Activated CD4-positive, alpha-beta T cell treated with anti-CD3 and anti-CD28 coated beads for 36 hours (primary cell): ENCODE measurements around the gene MCRIP1. TPM values are rescaled to one million over a fixed set of nuclear protein-coding genes. Genes with fewer than 3 reads are reported as not detected.

Experiments
- ATAC-seq: fragments of 200-7000 bp; cut with Tn5 transposase; one replicate; pipeline ENCODE4 v1.10.0; 2021; ENCODE audit warnings: mild to moderate bottlenecking, moderate library complexity
- CTCF ChIA-PET: fragments of 350-600 bp; sonication (Branson Sonifier 250); formaldehyde crosslinking; loops from one replicate; lab custom pipeline; 2021; ENCODE audit warnings: antibody characterized with exemption; lab: Charles Lee
- POLR2A ChIA-PET: fragments of 350-600 bp; sonication (Branson Sonifier 250); formaldehyde crosslinking; loops from one replicate; lab custom pipeline; 2021; ENCODE audit warnings: antibody characterized with exemption, inconsistent platforms; lab: Charles Lee
- DNase-seq: peaks from one replicate; pipeline ENCODE4 v3.0.0-alpha.2; 2020
- H3K27ac Mint-ChIP-seq: one replicate; pipeline ENCODE4 v1.8.0; 2021; ENCODE audit warnings: mixed read lengths
- H3K27me3 Mint-ChIP-seq: one replicate; pipeline ENCODE4 v1.8.0; 2021; ENCODE audit warnings: mixed read lengths
- H3K36me3 Mint-ChIP-seq: one replicate; pipeline ENCODE4 v1.8.0; 2021; ENCODE audit warnings: low read depth, mixed read lengths
- H3K4me1 Mint-ChIP-seq: one replicate; pipeline ENCODE4 v1.8.0; 2021; ENCODE audit warnings: mixed read lengths
- H3K4me3 Mint-ChIP-seq: one replicate; pipeline ENCODE4 v1.8.0; 2021; ENCODE audit warnings: mild to moderate bottlenecking, moderate library complexity, mixed read lengths
- H3K9me3 Mint-ChIP-seq: one replicate; pipeline ENCODE4 v1.8.0; 2021; ENCODE audit warnings: low read depth, mixed read lengths
- intact Hi-C, 2 experiments: fragments of 100-400 bp; cut with DNase I in 1 of 2; cut with micrococcal nuclease in 1 of 2; formaldehyde crosslinking; loops; one replicate each; pipeline versions ENCODE4 v1.14.2 to v1.15.1; 2022 to 2024; cut with DNase I, micrococcal nuclease
- total RNA-seq, 2 experiments: library from RNA; stranded (reverse); gene quantifications; one replicate each; pipeline ENCODE4 v1.2.3, GENCODE V29; 2021

The MCRIP1 gene
- total RNA-seq, 2 experiments from 2014 or later: 45.8 to 50.4 TPM

- Mint-ChIP-seq H3K27ac (peak overlapping the region; percentile 32), H3K27me3 (no peaks in the 10 kb centered on the region), H3K9me3 (no peaks in the 10 kb centered on the region), H3K4me3 (no peak overlapping the region), H3K36me3 (no peaks in the 10 kb centered on the region), H3K4me1 (peaks cover 2% of the 10 kb centered on the region)
- ChIA-PET POLR2A (no interaction called here), CTCF (no interaction called here)
- ATAC-seq (no peak), DNase-seq (no peak)
- intact Hi-C loops: no loop called here
Observed at GRCh38 chr17:81825841-81826466, 7.1 kb downstream of the MCRIP1 start.

GRCh38 chr17:81824595-81824994, 8.5 kb downstream of the MCRIP1 start:
- CTCF ChIA-PET: interaction anchor here (0.6 kb wide), 1 partner anchor 52 kb away, joined by 3 read pairs; no protein-coding TSS in a partner anchor
- H3K4me3 Mint-ChIP-seq: no peak overlapping the region

GRCh38 chr17:81823820-81824550, 9.1 kb downstream of the MCRIP1 start:
- ATAC-seq (no peak), DNase-seq (no peak)
- H3K36me3 Mint-ChIP-seq: no peaks in the 10 kb centered on the region
- no peak overlapping the region for H3K27ac Mint-ChIP-seq
- intact Hi-C loops: no loop called here
- no peaks in the 10 kb centered on the region for H3K27me3 Mint-ChIP-seq
- ChIA-PET POLR2A (no interaction called here), CTCF (interaction anchor here (0.6 kb wide), 1 partner anchor 53 kb away, joined by 3 read pairs; no protein-coding TSS in a partner anchor)
- H3K9me3 Mint-ChIP-seq: no peaks in the 10 kb centered on the region
- no peaks in the 10 kb centered on the region for H3K4me1 Mint-ChIP-seq
- H3K4me3 Mint-ChIP-seq: no peak overlapping the region

More at GRCh38 chr17:81824595-81824994, 8.5 kb downstream of the MCRIP1 start:
- Mint-ChIP-seq H3K27ac (no peak overlapping the region), H3K9me3 (no peaks in the 10 kb centered on the region), H3K4me1 (no peaks in the 10 kb centered on the region), H3K36me3 (no peaks in the 10 kb centered on the region), H3K27me3 (no peaks in the 10 kb centered on the region)
- DNase-seq: no peak
- POLR2A ChIA-PET: no interaction called here
- no peak for ATAC-seq
- intact Hi-C loops: no loop called here

- Mint-ChIP-seq H3K4me3 (no peak overlapping the region), H3K9me3 (no peaks in the 10 kb centered on the region), H3K4me1 (no peaks in the 10 kb centered on the region), H3K27ac (no peak overlapping the region), H3K36me3 (no peaks in the 10 kb centered on the region), H3K27me3 (no peaks in the 10 kb centered on the region)
- ChIA-PET POLR2A (no interaction called here), CTCF (no interaction called here)
- ATAC-seq: no peak
- DNase-seq: no peak
- intact Hi-C loops: no loop called here
Observed at GRCh38 chr17:81822996-81823819, 9.9 kb downstream of the MCRIP1 start.

- ATAC-seq: no peak
Observed at GRCh38 chr17:81822312-81822637, 10.8 kb downstream of the MCRIP1 start.

GRCh38 chr17:81821603-81822311, 11.3 kb downstream of the MCRIP1 start:
- CTCF ChIA-PET: no interaction called here
- Mint-ChIP-seq H3K9me3 (no peaks in the 10 kb centered on the region), H3K4me3 (no peak overlapping the region), H3K4me1 (no peaks in the 10 kb centered on the region), H3K27ac (no peak overlapping the region), H3K27me3 (peaks cover 4% of the 10 kb centered on the region), H3K36me3 (no peaks in the 10 kb centered on the region)
- ATAC-seq (peak; percentile 60), DNase-seq (peak; percentile 53)
- POLR2A ChIA-PET: no interaction called here
- intact Hi-C loops: no loop called here

More at GRCh38 chr17:81822312-81822637, 10.8 kb downstream of the MCRIP1 start:
- POLR2A ChIA-PET: no interaction called here
- no peaks in the 10 kb centered on the region for H3K9me3 Mint-ChIP-seq
- no peaks in the 10 kb centered on the region for H3K36me3 Mint-ChIP-seq
- CTCF ChIA-PET: no interaction called here
- H3K4me1 Mint-ChIP-seq: no peaks in the 10 kb centered on the region
- intact Hi-C loops: no loop called here
- H3K4me3 Mint-ChIP-seq: no peak overlapping the region
- peaks cover 2% of the 10 kb centered on the region for H3K27me3 Mint-ChIP-seq
- DNase-seq: no peak
- no peak overlapping the region for H3K27ac Mint-ChIP-seq

GRCh38 chr17:81821147-81821546, 11.9 kb downstream of the MCRIP1 start:
- H3K4me3 Mint-ChIP-seq: no peak overlapping the region
- DNase-seq (peak; percentile 39), ATAC-seq (peak; percentile 68)
- intact Hi-C loops: no loop called here
- no peaks in the 10 kb centered on the region for H3K36me3 Mint-ChIP-seq
- no peaks in the 10 kb centered on the region for H3K4me1 Mint-ChIP-seq
- H3K27me3 Mint-ChIP-seq: peaks cover 6% of the 10 kb centered on the region
- H3K9me3 Mint-ChIP-seq: no peaks in the 10 kb centered on the region
- H3K27ac Mint-ChIP-seq: no peak overlapping the region
- POLR2A ChIA-PET: no interaction called here
- CTCF ChIA-PET: no interaction called here

GRCh38 chr17:81819708-81820107, 13.4 kb downstream of the MCRIP1 start:
- Mint-ChIP-seq H3K27me3 (peaks cover 8% of the 10 kb centered on the region), H3K9me3 (no peaks in the 10 kb centered on the region), H3K4me1 (no peaks in the 10 kb centered on the region), H3K27ac (no peak overlapping the region), H3K4me3 (no peak overlapping the region), H3K36me3 (no peaks in the 10 kb centered on the region)
- POLR2A ChIA-PET: no interaction called here
- DNase-seq: no peak
- no peak for ATAC-seq
- CTCF ChIA-PET: no interaction called here
- intact Hi-C loops: no loop called here

- Mint-ChIP-seq H3K36me3 (no peaks in the 10 kb centered on the region), H3K4me3 (no peak overlapping the region), H3K27ac (no peak overlapping the region), H3K4me1 (no peaks in the 10 kb centered on the region), H3K9me3 (no peaks in the 10 kb centered on the region), H3K27me3 (peaks cover 8% of the 10 kb centered on the region)
- ChIA-PET POLR2A (interaction anchor here (0.7 kb wide), 1 partner anchor 191 kb away, joined by 3 read pairs; no protein-coding TSS in a partner anchor), CTCF (no interaction called here)
- intact Hi-C loops: no loop called here
- DNase-seq: no peak
- no peak for ATAC-seq
Observed at GRCh38 chr17:81817758-81818147, 15.3 kb downstream of the MCRIP1 start.

- H3K9me3 Mint-ChIP-seq: no peaks in the 10 kb centered on the region
- POLR2A ChIA-PET: no interaction called here
- ATAC-seq (no peak), DNase-seq (no peak)
- no peak overlapping the region for H3K27ac Mint-ChIP-seq
- intact Hi-C loops: no loop called here
- H3K27me3 Mint-ChIP-seq: peaks cover 8% of the 10 kb centered on the region
- no peaks in the 10 kb centered on the region for H3K4me1 Mint-ChIP-seq
- CTCF ChIA-PET: no interaction called here
- H3K36me3 Mint-ChIP-seq: no peaks in the 10 kb centered on the region
- H3K4me3 Mint-ChIP-seq: no peak overlapping the region
Observed at GRCh38 chr17:81815646-81815986, 17.5 kb downstream of the MCRIP1 start.
